SK-N-MC (cell line): ENCODE results near the gene UIMC1.

Source experiments
- DNase-seq: peaks from one replicate; pipeline ENCODE4 v3.0.0-alpha.2; 2011; ENCODE audit warnings: low read depth, low spot score
- H3K27ac ChIP-seq: fragments of 200-600 bp; sonication (generic); 2 replicates; pipeline ENCODE4 v1.5.1; 2016; ENCODE audit warnings: mixed run types
- H3K36me3 ChIP-seq: fragments of 200-600 bp; sonication (generic); 2 replicates; pipeline ENCODE4 v1.6.1; 2017; ENCODE audit warnings: antibody characterized with exemption, low read length, mixed read lengths; ENCODE audit not compliant: insufficient read depth
- H3K4me3 ChIP-seq: fragments of 200-600 bp; sonication (generic); 2 replicates; pipeline ENCODE4 v1.5.1; 2016
- H3K9ac ChIP-seq: fragments of 200-600 bp; sonication (generic); 2 replicates; pipeline ENCODE4 v1.8.0; 2017; ENCODE audit warnings: mixed run types, mixed read lengths; ENCODE audit not compliant: insufficient read length
- H3K9me3 ChIP-seq: fragments of 200-600 bp; sonication (generic); 2 replicates; pipeline ENCODE4 v1.6.1; 2017; ENCODE audit warnings: low read depth, mild to moderate bottlenecking, antibody characterized with exemption, low read length, moderate library complexity, mixed read lengths
- EZH2 ChIP-seq: fragments of 200-600 bp; sonication (generic); IDR thresholded peaks from one replicate; pipeline ENCODE4 v1.6.1; 2017; ENCODE audit warnings: antibody characterized with exemption
- FOXP2 ChIP-seq: optimal IDR thresholded peaks from 2 replicates; pipeline ENCODE3; 2011; ENCODE audit warnings: mild to moderate bottlenecking, moderate library complexity; ENCODE audit not compliant: insufficient read depth; ENCODE audit errors: extremely low read length, control extremely low read depth
- POLR2AphosphoS5 ChIP-seq: IDR thresholded peaks from 2 replicates; pipeline ENCODE4 v1.6.1; 2012; ENCODE audit warnings: mild to moderate bottlenecking, low read depth, low read length, borderline replicate concordance

The UIMC1 gene

DNA sequence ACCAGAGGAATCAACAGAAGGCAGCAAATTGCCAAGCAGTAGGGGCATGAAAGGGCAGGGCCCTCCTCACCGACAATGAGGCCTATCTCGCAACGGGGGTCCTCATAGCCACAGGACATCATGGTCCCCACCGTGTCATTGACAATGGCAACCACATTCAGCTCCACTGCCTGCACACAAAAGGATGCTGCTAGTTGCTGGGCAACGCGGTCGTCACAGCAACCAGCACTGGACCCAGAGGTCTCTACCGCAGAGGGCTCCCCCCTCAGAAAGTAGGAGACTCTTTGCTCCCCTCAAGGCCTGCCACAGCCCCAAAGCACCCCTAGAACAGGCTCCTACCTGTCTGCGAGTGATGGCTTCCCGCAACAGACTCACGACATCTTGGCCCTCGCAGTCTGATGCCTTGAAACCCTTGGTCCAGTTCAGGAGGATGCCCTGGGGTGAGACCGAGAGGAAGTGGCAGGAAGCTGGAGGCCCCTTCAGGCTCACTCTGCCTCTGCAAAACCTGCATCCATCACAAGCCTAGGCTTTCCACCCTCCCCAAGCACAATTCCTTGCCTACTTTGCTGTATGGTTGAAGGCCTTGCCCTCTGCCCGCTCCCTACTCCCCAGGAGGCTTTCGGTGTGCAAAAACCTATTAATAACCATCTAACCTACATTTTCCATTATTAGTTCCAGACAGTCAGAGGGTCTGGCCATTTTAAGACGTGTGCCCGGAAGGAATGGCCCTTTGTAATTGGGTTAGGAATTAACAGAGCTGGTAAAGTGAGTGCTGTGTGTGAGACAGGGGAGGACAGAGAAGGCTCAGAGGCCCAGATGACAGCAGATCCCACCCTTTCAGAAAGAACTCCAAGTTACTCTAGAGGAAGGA is 122.6 kb downstream of the UIMC1 start:
- TF ChIP-seq FOXP2 (no peak), POLR2AphosphoS5 (no peak), EZH2 (no peak)
- Histone ChIP-seq H3K4me3 (no peak overlapping the region), H3K9ac (no peak overlapping the region), H3K27ac (no peak overlapping the region), H3K36me3 (no peaks in the 10 kb centered on the region), H3K9me3 (no peaks in the 10 kb centered on the region)
- DNase-seq: no peak

DNA sequence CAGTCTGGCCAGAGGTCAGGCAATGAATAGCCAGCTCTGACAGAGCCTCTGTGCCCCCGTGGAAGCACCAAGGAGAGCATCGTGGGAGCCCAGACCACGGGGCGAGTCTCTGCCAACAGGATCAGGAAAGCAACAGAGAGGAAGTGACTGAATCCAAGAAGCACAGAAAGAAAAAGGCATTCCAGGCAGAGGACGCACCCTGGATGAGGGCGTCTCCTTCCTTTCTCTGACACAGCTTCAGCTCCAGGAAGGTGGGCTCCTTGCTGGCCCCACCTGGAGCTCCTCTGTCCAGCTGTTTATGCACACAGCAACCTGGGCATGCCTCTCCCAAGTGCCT is 124.0 kb downstream of the UIMC1 start:
- H3K4me3 ChIP-seq: no peak overlapping the region
- no peak for DNase-seq
- H3K9me3 ChIP-seq: no peaks in the 10 kb centered on the region
- TF ChIP-seq FOXP2 (no peak), EZH2 (no peak), POLR2AphosphoS5 (no peak)
- H3K27ac ChIP-seq: no peak overlapping the region
- H3K9ac ChIP-seq: no peak overlapping the region
- H3K36me3 ChIP-seq: no peaks in the 10 kb centered on the region

DNA sequence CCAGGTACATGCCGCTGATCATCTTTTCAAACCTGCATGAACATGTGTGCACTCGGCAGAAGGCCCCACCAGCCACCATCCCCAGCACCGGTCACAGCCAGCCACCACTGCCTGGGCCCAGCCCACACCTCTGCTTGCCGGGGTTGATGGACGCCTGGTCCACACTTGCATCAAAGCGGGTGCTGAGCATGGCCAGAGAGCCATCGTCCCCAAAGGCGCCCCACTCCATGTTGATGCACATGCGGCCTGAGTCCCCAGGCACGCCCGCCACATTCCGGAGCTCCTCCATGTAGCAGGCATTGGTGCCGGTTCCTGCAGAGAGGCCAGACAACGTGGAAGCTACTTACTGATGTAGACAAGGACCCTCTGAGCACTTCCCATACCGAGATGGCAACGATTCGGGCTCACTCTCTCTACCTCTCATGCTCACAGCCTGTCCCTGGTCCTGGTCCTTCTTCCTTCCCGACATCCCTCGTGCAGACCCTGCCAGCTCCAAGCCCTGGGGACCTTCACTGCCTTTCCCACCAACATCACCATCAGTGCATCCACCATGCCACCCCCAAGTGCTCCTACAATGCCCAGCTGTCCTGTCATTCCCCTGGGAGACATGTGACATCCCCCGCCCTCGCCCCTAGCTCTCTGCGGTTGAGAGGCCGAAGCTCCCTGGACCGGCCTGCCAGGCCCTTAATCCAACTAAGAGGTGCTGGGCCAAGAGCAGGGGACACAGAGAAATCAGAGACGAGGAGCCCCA is 124.6 kb downstream of the UIMC1 start:
- Histone ChIP-seq H3K27ac (no peak overlapping the region), H3K36me3 (no peaks in the 10 kb centered on the region), H3K9me3 (no peaks in the 10 kb centered on the region), H3K9ac (no peak overlapping the region), H3K4me3 (no peak overlapping the region)
- TF ChIP-seq POLR2AphosphoS5 (no peak), FOXP2 (no peak), EZH2 (no peak)
- no peak for DNase-seq

DNA sequence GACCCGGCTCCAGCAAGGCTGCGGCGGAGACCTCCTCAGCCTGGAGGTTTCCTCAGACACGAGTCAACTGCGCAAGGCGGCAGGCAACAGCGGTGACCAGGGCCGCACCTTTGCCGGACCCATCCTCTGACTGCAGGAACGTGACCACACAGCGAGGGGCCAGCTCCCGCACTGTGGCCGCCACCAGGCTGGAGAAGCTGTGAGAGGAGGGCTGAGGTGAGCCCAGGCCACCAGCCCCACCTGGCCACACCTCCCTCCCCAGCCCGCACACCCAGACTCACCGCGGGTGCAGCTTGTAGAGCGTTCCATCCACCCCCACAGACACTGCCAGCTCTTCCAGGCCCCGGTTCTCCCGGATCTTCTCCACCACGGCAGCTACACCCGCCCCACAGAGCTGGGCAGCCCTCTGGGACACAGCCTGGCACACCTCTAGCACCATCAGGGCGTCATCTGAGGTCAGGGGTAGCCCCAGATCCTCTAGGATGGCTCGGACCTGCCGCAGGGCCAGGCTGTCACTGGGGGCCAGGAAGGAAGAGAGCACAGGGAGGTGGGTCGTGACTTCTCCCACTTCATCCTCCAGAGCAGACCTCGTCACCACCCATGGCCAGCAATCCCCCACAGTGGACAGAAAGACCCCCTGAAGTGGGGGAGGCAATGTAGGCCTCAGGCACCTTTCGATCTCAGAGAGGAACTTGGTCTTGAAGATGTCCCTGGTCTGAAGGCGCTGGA is 125.4 kb downstream of the UIMC1 start:
- Histone ChIP-seq H3K9ac (no peak overlapping the region), H3K27ac (no peak overlapping the region), H3K9me3 (no peaks in the 10 kb centered on the region), H3K36me3 (no peaks in the 10 kb centered on the region), H3K4me3 (no peak overlapping the region)
- DNase-seq: no peak
- no peak for TF ChIP-seq POLR2AphosphoS5
- no peak for TF ChIP-seq FOXP2
- TF ChIP-seq EZH2: no peak

DNA sequence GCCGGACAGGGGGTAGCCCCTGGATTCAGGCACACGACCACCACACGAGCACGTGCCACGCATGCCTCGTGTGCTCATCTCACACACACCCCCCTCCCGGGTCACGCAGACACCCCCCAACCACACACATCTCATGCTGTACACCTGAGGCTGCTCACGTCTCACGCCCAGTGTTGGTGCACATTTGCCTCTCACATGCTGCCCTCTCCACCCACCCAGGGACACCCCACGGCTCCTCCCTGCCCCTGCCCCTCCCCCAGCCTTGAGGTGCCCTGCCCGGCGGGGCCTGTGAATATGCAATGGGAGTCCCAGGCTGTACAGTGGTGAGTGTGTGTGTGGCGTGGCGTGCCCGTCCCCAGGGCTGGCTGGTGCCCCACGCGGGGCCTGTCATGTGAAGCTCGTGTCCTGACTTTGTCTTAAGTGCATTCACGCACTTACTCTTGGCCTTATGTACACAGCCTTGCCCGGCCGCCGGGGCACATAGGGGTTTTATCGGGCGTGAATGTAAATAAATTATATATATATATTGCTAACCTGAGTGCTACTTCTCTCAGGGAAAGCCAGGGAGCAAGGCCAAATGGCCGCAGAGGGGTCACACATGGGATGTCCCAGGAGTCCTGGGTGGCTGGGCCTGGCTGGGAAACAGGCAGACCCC is 126.1 kb downstream of the UIMC1 start:
- TF ChIP-seq POLR2AphosphoS5 (no peak), EZH2 (no peak), FOXP2 (no peak)
- Histone ChIP-seq H3K36me3 (no peaks in the 10 kb centered on the region), H3K9me3 (no peaks in the 10 kb centered on the region)

DNA sequence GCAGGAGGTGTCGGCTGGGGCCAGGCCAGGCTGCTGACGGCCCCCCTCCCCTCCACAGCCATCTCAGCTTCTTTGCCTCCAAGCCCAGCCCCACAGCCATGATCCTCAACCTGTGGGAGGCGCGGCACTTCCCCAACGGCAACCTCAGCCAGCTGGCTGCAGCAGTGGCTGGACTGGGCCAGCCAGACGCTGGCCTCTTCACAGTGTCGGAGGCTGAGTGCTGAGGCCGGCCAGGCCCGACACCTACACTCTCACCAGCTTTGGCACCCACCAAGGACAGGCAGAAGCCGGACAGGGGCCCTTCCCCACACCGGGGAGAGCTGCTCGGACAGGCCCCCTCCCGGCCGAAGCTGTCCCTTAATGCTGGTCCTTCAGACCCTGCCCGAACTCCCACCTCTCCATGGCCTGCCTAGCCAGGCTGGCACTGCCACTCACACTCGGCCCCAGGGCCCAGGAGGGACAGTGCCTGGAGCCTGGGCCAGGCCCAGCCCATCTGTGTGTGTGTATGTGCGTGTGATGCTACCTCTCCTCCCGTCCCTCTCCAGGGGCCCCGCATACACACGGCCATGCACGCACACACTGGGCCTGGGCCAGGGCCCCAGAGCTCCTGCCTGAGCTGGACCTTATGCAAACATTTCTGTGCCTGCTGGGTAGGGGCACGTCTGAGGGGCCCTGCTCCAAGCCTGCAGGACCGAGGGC is 126.8 kb downstream of the UIMC1 start:
- Histone ChIP-seq H3K27ac (no peak overlapping the region), H3K4me3 (no peak overlapping the region), H3K36me3 (no peaks in the 10 kb centered on the region), H3K9me3 (no peaks in the 10 kb centered on the region), H3K9ac (no peak overlapping the region)
- TF ChIP-seq EZH2: no peak
- TF ChIP-seq FOXP2: no peak
- no peak for TF ChIP-seq POLR2AphosphoS5
- no peak for DNase-seq

More for the DNA sequence above, 126.1 kb downstream of the UIMC1 start:
- no peak for DNase-seq
- H3K9ac ChIP-seq: no peak overlapping the region
- no peak overlapping the region for H3K4me3 ChIP-seq
- H3K27ac ChIP-seq: no peak overlapping the region

DNA sequence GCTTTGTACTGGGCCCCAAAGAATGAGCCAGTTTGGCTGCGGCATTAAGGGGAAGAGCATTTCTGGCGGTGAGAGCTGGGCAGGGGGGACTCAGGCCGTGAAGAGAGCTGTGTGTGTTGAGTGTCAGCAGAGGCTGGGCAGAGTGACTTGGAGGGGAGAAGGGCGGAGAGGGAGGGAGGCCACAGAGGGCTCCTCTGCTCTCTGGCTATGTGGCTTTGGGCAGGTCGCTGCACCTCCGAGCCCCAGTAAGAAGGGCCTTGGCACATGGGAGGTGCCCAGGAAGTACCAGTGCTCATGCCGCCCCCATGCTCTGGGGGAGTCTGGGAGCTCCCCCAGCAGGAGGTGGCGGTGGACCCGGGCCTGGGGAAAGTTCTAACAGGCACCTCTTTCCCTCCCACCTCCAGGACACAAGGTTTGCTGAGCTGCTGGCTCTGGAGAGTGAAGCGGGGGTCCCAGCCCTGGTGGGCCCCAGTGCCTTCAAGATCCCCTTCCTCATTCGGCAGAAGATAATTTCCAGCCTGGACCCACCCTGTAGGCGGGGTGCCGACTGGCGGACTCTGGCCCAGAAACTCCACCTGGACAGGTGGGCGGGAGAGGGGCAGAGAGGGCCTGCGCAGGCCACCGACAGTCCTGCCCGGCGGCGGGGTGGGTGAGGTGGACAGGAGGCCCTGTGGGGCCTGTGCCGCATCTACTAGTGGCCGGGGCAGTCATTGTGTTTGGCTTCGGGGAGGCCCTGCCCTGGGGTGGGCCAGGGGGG is 127.5 kb downstream of the UIMC1 start:
- no peaks in the 10 kb centered on the region for H3K9me3 ChIP-seq
- H3K27ac ChIP-seq: no peak overlapping the region
- H3K9ac ChIP-seq: no peak overlapping the region
- no peak for TF ChIP-seq EZH2
- TF ChIP-seq FOXP2: no peak
- no peak for TF ChIP-seq POLR2AphosphoS5
- no peak for DNase-seq
- H3K36me3 ChIP-seq: no peaks in the 10 kb centered on the region
- no peak overlapping the region for H3K4me3 ChIP-seq
